A549 (cell line): ENCODE results near the gene PDZD4. TPM values are rescaled to one million over a fixed set of nuclear protein-coding genes. Genes with fewer than 3 reads are reported as not detected.

Experiments
- ATAC-seq, 2 experiments: fragments of 200-7000 bp in 1 of 2; fragments of >200 bp in 1 of 2; cut with Nextera tagmentation in 1 of 2; cut with Tn5 transposase in 1 of 2; 3 replicates each; pipeline versions ENCODE4 v1.8.0 to v1.9.1; 2018 to 2020; ENCODE audit warnings: mild to moderate bottlenecking in 1 of 2, moderate library complexity in 1 of 2
- CTCF ChIA-PET: fragments of 300-600 bp; sonication (Branson Sonifier 250); formaldehyde crosslinking; extraction: SDS; loops from one replicate; lab custom pipeline; 2021; ENCODE audit warnings: antibody characterized with exemption, inconsistent platforms; lab: Yijun Ruan, JAX
- POLR2A ChIA-PET: fragments of 350-600 bp; formaldehyde crosslinking; extraction: SDS; loops from one replicate; lab custom pipeline; 2021; ENCODE audit warnings: antibody characterized with exemption, inconsistent platforms; lab: Yijun Ruan, JAX
- DNase-seq, 2 experiments: peaks; one replicate each; pipeline versions ENCODE4 v3.0.0 to v3.0.0-alpha.2; 2011 to 2016; ENCODE audit warnings: low read depth in 1 of 2, low spot score in 1 of 2
- FAIRE-seq: peaks from 2 replicates; lab custom pipeline; 2011; peaks lifted over from hg19 to GRCh38; lab: Jason Lieb, UNC
- H3K27ac ChIP-seq, 2 experiments: fragments of >200 bp; sonication (Bioruptor Twin); formaldehyde crosslinking; 3 replicates each; pipeline ENCODE4 v1.5.1; 2016 to 2017
- H3K4me1 ChIP-seq: fragments of >200 bp; sonication (Bioruptor Twin); formaldehyde crosslinking; 3 replicates; pipeline ENCODE4 v1.6.1; 2016
- H3K4me2 ChIP-seq: fragments of >200 bp; sonication (Bioruptor Twin); formaldehyde crosslinking; 3 replicates; pipeline ENCODE4 v1.6.1; 2016
- H3K4me3 ChIP-seq: fragments of >200 bp; sonication (Bioruptor Twin); formaldehyde crosslinking; 3 replicates; pipeline ENCODE4 v1.5.1; 2016
- H3K9me3 ChIP-seq: fragments of >200 bp; sonication (Bioruptor Twin); formaldehyde crosslinking; 3 replicates; pipeline ENCODE4 v1.6.1; 2016
- CBX2 ChIP-seq: fragments of 200-600 bp; sonication (generic); IDR thresholded peaks from 2 replicates; pipeline ENCODE4 v1.6.1; 2016; ENCODE audit warnings: low read depth, mild to moderate bottlenecking, borderline replicate concordance
- EP300 ChIP-seq, 2 experiments: fragments of >200 bp; sonication (Bioruptor Twin); formaldehyde crosslinking; IDR thresholded peaks; 2 replicates in 1 of 2; 3 replicates in 1 of 2; pipeline ENCODE4 v1.6.1; 2016 to 2017
- FOSB ChIP-seq: fragments of 250-450 bp; sonication (Bioruptor Pico); IDR thresholded peaks from 2 replicates; pipeline ENCODE4 v1.5.0; 2020; ENCODE audit warnings: mild to moderate bottlenecking, moderate library complexity
- HDAC2 ChIP-seq: fragments of 200-600 bp; sonication (generic); IDR thresholded peaks from 2 replicates; pipeline ENCODE4 v1.6.1; 2016
- HES2 ChIP-seq: fragments of >200 bp; sonication (Bioruptor Twin); formaldehyde crosslinking; IDR thresholded peaks from 2 replicates; pipeline ENCODE4 v1.6.1; 2016
- HOXA7 ChIP-seq: fragments of 250-450 bp; sonication (Bioruptor Pico); IDR thresholded peaks from 2 replicates; pipeline ENCODE4 v1.5.0; 2020; ENCODE audit warnings: mild to moderate bottlenecking, moderate library complexity
- JUN ChIP-seq, 2 experiments: fragments of >200 bp; sonication (Bioruptor Twin); formaldehyde crosslinking; IDR thresholded peaks; 2 replicates in 1 of 2; 3 replicates in 1 of 2; pipeline ENCODE4 v1.6.1; 2016 to 2017
- MYC ChIP-seq: IDR thresholded peaks from 2 replicates; pipeline ENCODE4 v1.6.1; 2012; ENCODE audit warnings: mild to moderate bottlenecking, inconsistent platforms, low read length, improper control_type of control experiment, borderline replicate concordance
- REST ChIP-seq: fragments of 200-600 bp; sonication (generic); IDR thresholded peaks from 2 replicates; pipeline ENCODE4 v1.6.1; 2016; ENCODE audit warnings: antibody characterized with exemption, mild to moderate bottlenecking, moderate library complexity
- ZSCAN20 ChIP-seq: fragments of 250-450 bp; sonication (Bioruptor Pico); IDR thresholded peaks from 2 replicates; pipeline ENCODE4 v1.8.0; 2022; ENCODE audit warnings: mild to moderate bottlenecking, moderate library complexity
- WGBS: methylation state at CpG from one replicate; pipeline ENCODE4 v1.1.6; 2017; ENCODE audit errors: missing lambda C conversion rate; 5-methylcytosine and 5-hydroxymethylcytosine counted together
- polyA plus RNA-seq, 4 experiments: library from polyadenylated mRNA; depleted of rRNA in 3 of 4; stranded (reverse); fragments of >200 nt; fragmentation: RNase III in 1 of 4; extraction: RNeasy Plus Mini Kit Qiagen cat#74134 plus additional on column Dnase treatment in 1 of 4; gene quantifications; 2 replicates in 3 of 4; 3 replicates in 1 of 4; pipeline ENCODE4 v1.2.3, GENCODE V29; 2011 to 2017
- TF ChIP-seq, protein P1 (sequence below): fragments of 250-450 bp; sonication (Bioruptor Pico); IDR thresholded peaks from 2 replicates; pipeline ENCODE4 v1.5.0; 2020; ENCODE audit warnings: low read depth, mild to moderate bottlenecking, moderate library complexity

Gene PDZD4
- polyA plus RNA-seq, 2 of the 4 experiments (the other 2 are of a cell fraction), result 1.2 to 3.0 TPM

- no peak for DNase-seq
- H3K9me3 ChIP-seq, result no peaks in the 10 kb centered on the region
- no peak overlapping the region for H3K4me2 ChIP-seq
- H3K4me1 ChIP-seq, result no peaks in the 10 kb centered on the region
- no peak overlapping the region for H3K4me3 ChIP-seq
- WGBS, result 84% methylated on average over 19 of the region's 24 CpGs
- peak; percentile 6 to 10; a peak in 2 of 6 replicates for ATAC-seq
- no peak for TF ChIP-seq REST
- TF ChIP-seq HDAC2, result no peak
- no peak for TF ChIP-seq FOSB
- FAIRE-seq, result no peak
- H3K27ac ChIP-seq, result no peak overlapping the region
- ChIA-PET POLR2A (interaction anchor here (1.0 kb wide), 1 partner anchor 13 kb away, joined by 3 read pairs; the partner anchor contains the start of genes IDH3G and SSR4), CTCF (interaction anchor here (1.0 to 4.9 kb wide), 4 partner anchors 11 to 55 kb away, joined by 3 to 27 read pairs (median 4); partner anchors contain the start of gene PLXNB3)
These were observed 48.8 kb downstream of the PDZD4 start for GRCh38 chrX:153781428-153782047.

GRCh38 chrX:153780678-153781427 is 49.5 kb downstream of the PDZD4 start, which contains the start of gene SRPK3:
Gene SRPK3 (plus strand): TSS chrX:153781041. CDS start chrX:153781087, 46 bp downstream.
- ATAC-seq (no peak), FAIRE-seq (no peak), DNase-seq (no peak)
- 85% methylated on average over 33 of the region's 52 CpGs for WGBS
- H3K4me1 ChIP-seq, result no peaks in the 10 kb centered on the region
- H3K27ac ChIP-seq, result no peak within 1 kb of the TSS
- TF ChIP-seq HDAC2, result no peak
- TF ChIP-seq ZSCAN20, result no peak
- no peaks in the 10 kb centered on the region for H3K9me3 ChIP-seq
- POLR2A ChIA-PET, result interaction anchor here (1.0 kb wide), 1 partner anchor 14 kb away, joined by 3 read pairs; the partner anchor contains the start of genes IDH3G and SSR4
- CTCF ChIA-PET, result interaction anchor here (1.5 to 4.9 kb wide), 4 partner anchors 13 to 142 kb away, joined by 3 to 27 read pairs (median 6); partner anchors contain the start of gene PLXNB3
- H3K4me2 ChIP-seq, result no peak within 1 kb of the TSS
- no peak within 1 kb of the TSS for H3K4me3 ChIP-seq

GRCh38 chrX:153779891-153780677 is 50.3 kb downstream of the PDZD4 start:
- no peak overlapping the region for H3K4me3 ChIP-seq
- no peaks in the 10 kb centered on the region for H3K9me3 ChIP-seq
- H3K27ac ChIP-seq, result no peak overlapping the region
- ChIA-PET POLR2A (no interaction called here), CTCF (interaction anchor here (0.9 to 4.9 kb wide), 5 partner anchors 12 to 167 kb away, joined by 3 to 27 read pairs (median 8); partner anchors contain the start of gene PLXNB3)
- H3K4me2 ChIP-seq, result no peak overlapping the region
- 83% methylated on average over 5 of the region's 18 CpGs for WGBS
- no peak for TF ChIP-seq CBX2
- no peak for TF ChIP-seq MYC
- TF ChIP-seq, protein P1, sequence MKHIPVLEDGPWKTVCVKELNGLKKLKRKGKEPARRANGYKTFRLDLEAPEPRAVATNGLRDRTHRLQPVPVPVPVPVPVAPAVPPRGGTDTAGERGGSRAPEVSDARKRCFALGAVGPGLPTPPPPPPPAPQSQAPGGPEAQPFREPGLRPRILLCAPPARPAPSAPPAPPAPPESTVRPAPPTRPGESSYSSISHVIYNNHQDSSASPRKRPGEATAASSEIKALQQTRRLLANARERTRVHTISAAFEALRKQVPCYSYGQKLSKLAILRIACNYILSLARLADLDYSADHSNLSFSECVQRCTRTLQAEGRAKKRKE, result no peak
- no peak for TF ChIP-seq EP300 (IDR thresholded peaks at IDR 0.05)
- no peak for TF ChIP-seq JUN (IDR thresholded peaks at IDR 0.05)
- no peak for TF ChIP-seq HOXA7
- TF ChIP-seq HES2, result no peak
- no peak for FAIRE-seq
- no peak for ATAC-seq
- H3K4me1 ChIP-seq, result no peaks in the 10 kb centered on the region
- no peak for DNase-seq
